Natural killer cell (primary cell): ENCODE measurements around the gene PLCG2. TPM values are rescaled to one million over a fixed set of nuclear protein-coding genes. Genes with fewer than 3 reads are reported as not detected.
"Not testable (repeated sequence)": the region's sequence is repeated elsewhere in the genome, so short reads cannot be mapped to it uniquely, and the experiment has no call there.

ENCODE experiments used
- ATAC-seq, 3 donors: fragments of 150-1000 bp in 2 of 3; fragments of 200-7000 bp in 1 of 3; cut with Tn5 transposase; 1 replicate in 1 of 3; 2 replicates in 2 of 3; pipeline ENCODE4 v1.10.0; 2021; ENCODE audit warnings: mild to moderate bottlenecking in 2 of 3, moderate library complexity in 2 of 3
- DNase-seq, 2 donors: peaks; one replicate each; pipeline versions ENCODE4 v3.0.0 to v3.0.0-alpha.2; 2013 to 2021; ENCODE audit warnings: mixed read lengths in 1 of 2
- H3K27ac ChIP-seq: one replicate; pipeline ENCODE4 v1.5.1; 2013; ENCODE audit warnings: mild to moderate bottlenecking, low read length
- H3K27me3 ChIP-seq: one replicate; pipeline ENCODE4 v1.6.1; 2013; ENCODE audit warnings: low read length; ENCODE audit not compliant: control insufficient read depth, insufficient read depth
- H3K36me3 ChIP-seq: one replicate; pipeline ENCODE4 v1.6.1; 2013; ENCODE audit warnings: low read length; ENCODE audit not compliant: control insufficient read depth, insufficient read depth
- H3K4me1 ChIP-seq: one replicate; pipeline ENCODE4 v1.6.1; 2013; ENCODE audit warnings: low read length; ENCODE audit not compliant: control insufficient read depth, insufficient read depth
- H3K4me3 ChIP-seq: one replicate; pipeline ENCODE4 v1.5.1; 2013; ENCODE audit warnings: low read length
- H3K9me3 ChIP-seq: one replicate; pipeline ENCODE4 v1.6.1; 2013; ENCODE audit warnings: low read length; ENCODE audit not compliant: control insufficient read depth, insufficient read depth
- H3K27ac Mint-ChIP-seq, 2 donors: one replicate each; pipeline ENCODE4 v1.8.0; 2022; ENCODE audit warnings: mild to moderate bottlenecking in 2 of 2, mixed read lengths in 2 of 2, moderate library complexity in 1 of 2
- H3K27me3 Mint-ChIP-seq, 2 donors: one replicate each; pipeline ENCODE4 v1.8.0; 2022; ENCODE audit warnings: low read depth in 2 of 2, mixed read lengths in 2 of 2
- H3K36me3 Mint-ChIP-seq: one replicate; pipeline ENCODE4 v1.8.0; 2022; ENCODE audit warnings: mixed read lengths
- H3K4me1 Mint-ChIP-seq, 2 donors: one replicate each; pipeline ENCODE4 v1.8.0; 2022; ENCODE audit warnings: mixed read lengths in 2 of 2
- H3K4me3 Mint-ChIP-seq: one replicate; pipeline ENCODE4 v1.8.0; 2022; ENCODE audit warnings: mild to moderate bottlenecking, moderate library complexity, mixed read lengths
- H3K9me3 Mint-ChIP-seq, 2 donors: one replicate each; pipeline ENCODE4 v1.8.0; 2022; ENCODE audit warnings: mixed read lengths in 2 of 2
- CTCF ChIP-seq: fragments of 200-600 bp; IDR thresholded peaks from one replicate; pipeline ENCODE4 v1.8.0; 2022; ENCODE audit warnings: antibody characterized with exemption
- WGBS: methylation state at CpG from one replicate; pipeline ENCODE4 v1.1.7; 2013; ENCODE audit warnings: missing lambda C conversion rate; ENCODE audit not compliant: insufficient coverage; 5-methylcytosine and 5-hydroxymethylcytosine counted together
- intact Hi-C: fragments of 100-400 bp; cut with micrococcal nuclease; formaldehyde crosslinking; loops from one replicate; pipeline ENCODE4 v1.14.2; 2022
- total RNA-seq, 4 donors: library from RNA; stranded (reverse); fragments of 120-200 nt in 1 of 4; gene quantifications; one replicate each; pipeline versions ENCODE4 v1.2.3 to v1.2.4, GENCODE V29; 2013 to 2022

PLCG2 gene
- total RNA-seq, 3 donors from 2014 or later (not counting 1 experiment from before 2014, with no cell fraction given): 250 to 298 (median 285) TPM

- no peaks in the 10 kb centered on the region for H3K36me3 Mint-ChIP-seq
- no peaks in the 10 kb centered on the region for H3K27me3 ChIP-seq
- DNase-seq: no peak
- peaks cover 15 to 18% of the 10 kb centered on the region in 2 donors for H3K4me1 Mint-ChIP-seq
- peaks cover 14% of the 10 kb centered on the region for H3K4me1 ChIP-seq
- H3K9me3 Mint-ChIP-seq: no peaks in the 10 kb centered on the region
- intact Hi-C loops: no loop called here
- H3K27ac Mint-ChIP-seq: no peak overlapping the region
- no peaks in the 10 kb centered on the region for H3K36me3 ChIP-seq
- no peak overlapping the region for H3K4me3 ChIP-seq
- no peak for TF ChIP-seq CTCF
- H3K9me3 ChIP-seq: no peaks in the 10 kb centered on the region
- H3K4me3 Mint-ChIP-seq: no peak overlapping the region
- 15% methylated on average over 2 of the region's 2 CpGs for WGBS
- H3K27me3 Mint-ChIP-seq: no peaks in the 10 kb centered on the region
- no peak overlapping the region for H3K27ac ChIP-seq
- no peak for ATAC-seq
Measured at GRCh38 chr16:81758376-81758775, 20.7 kb upstream of the PLCG2 start.

- H3K9me3 ChIP-seq, H3K4me1 ChIP-seq, H3K36me3 ChIP-seq, H3K9me3 Mint-ChIP-seq, H3K27me3 ChIP-seq, H3K4me3 Mint-ChIP-seq, H3K27ac ChIP-seq, H3K4me1 Mint-ChIP-seq, H3K4me3 ChIP-seq, ATAC-seq, intact Hi-C loops, H3K27me3 Mint-ChIP-seq, H3K36me3 Mint-ChIP-seq, H3K27ac Mint-ChIP-seq, DNase-seq: not testable (repeated sequence)
- 93% methylated on average over 3 of the region's 4 CpGs for WGBS
Measured at GRCh38 chr16:81762322-81762721, 16.8 kb upstream of the PLCG2 start.

- no peaks in the 10 kb centered on the region for H3K9me3 Mint-ChIP-seq
- H3K27me3 Mint-ChIP-seq: no peaks in the 10 kb centered on the region
- ATAC-seq (no peak), DNase-seq (peak in 1 of 2 donors; percentile 20)
- Histone ChIP-seq H3K27ac (no peak overlapping the region), H3K4me3 (no peak overlapping the region), H3K9me3 (no peaks in the 10 kb centered on the region), H3K36me3 (no peaks in the 10 kb centered on the region), H3K4me1 (peaks cover 14% of the 10 kb centered on the region), H3K27me3 (no peaks in the 10 kb centered on the region)
- TF ChIP-seq CTCF: no peak
- no peak overlapping the region for H3K27ac Mint-ChIP-seq
- no peaks in the 10 kb centered on the region for H3K36me3 Mint-ChIP-seq
- H3K4me3 Mint-ChIP-seq: no peak overlapping the region
- intact Hi-C loops: no loop called here
- 96% methylated on average over 10 of the region's 11 CpGs for WGBS
- peaks cover 6 to 11% of the 10 kb centered on the region in 2 donors for H3K4me1 Mint-ChIP-seq
Measured at GRCh38 chr16:81765111-81765919, 13.8 kb upstream of the PLCG2 start.

GRCh38 chr16:81765969-81766368 lies 13.1 kb upstream of the PLCG2 start:
- Mint-ChIP-seq H3K4me3 (no peak overlapping the region), H3K9me3 (no peaks in the 10 kb centered on the region), H3K4me1 (peaks cover 13 to 17% of the 10 kb centered on the region in 2 donors), H3K36me3 (no peaks in the 10 kb centered on the region), H3K27me3 (no peaks in the 10 kb centered on the region), H3K27ac (peak overlapping the region in 1 of 2 donors; percentile 64)
- ATAC-seq: no peak
- Histone ChIP-seq H3K4me3 (no peak overlapping the region), H3K4me1 (peaks cover 20% of the 10 kb centered on the region), H3K27ac (no peak overlapping the region), H3K9me3 (no peaks in the 10 kb centered on the region), H3K27me3 (no peaks in the 10 kb centered on the region), H3K36me3 (no peaks in the 10 kb centered on the region)
- intact Hi-C loops: no loop called here
- no peak for DNase-seq
- TF ChIP-seq CTCF: no peak
